GM13976 (cell line): ENCODE results near the gene FBXL16.
A peak's percentile ranks its signal among the peaks of the same experiment; 100 is the strongest.

Experiments
- DNase-seq: peaks from one replicate; pipeline ENCODE4 v3.0.0; 2012; ENCODE audit warnings: low spot score
- in situ Hi-C: fragments of 300-500 bp; cut with MboI; formaldehyde crosslinking; loops from one replicate; pipeline ENCODE4 v1.12.0; 2022; ENCODE audit warnings: low sequenced_read_pairs, mixed read lengths, inconsistent platforms; ENCODE audit not compliant: unreplicated experiment
- TF ChIP-seq, protein P1 (sequence below): IDR thresholded peaks from 2 replicates; pipeline ENCODE4 v1.5.1; 2012; ENCODE audit warnings: borderline replicate concordance, mild to moderate bottlenecking; ENCODE audit not compliant: insufficient read depth; ENCODE audit errors: extremely low read depth, missing control alignments, control extremely low read depth

The FBXL16 gene

DNA sequence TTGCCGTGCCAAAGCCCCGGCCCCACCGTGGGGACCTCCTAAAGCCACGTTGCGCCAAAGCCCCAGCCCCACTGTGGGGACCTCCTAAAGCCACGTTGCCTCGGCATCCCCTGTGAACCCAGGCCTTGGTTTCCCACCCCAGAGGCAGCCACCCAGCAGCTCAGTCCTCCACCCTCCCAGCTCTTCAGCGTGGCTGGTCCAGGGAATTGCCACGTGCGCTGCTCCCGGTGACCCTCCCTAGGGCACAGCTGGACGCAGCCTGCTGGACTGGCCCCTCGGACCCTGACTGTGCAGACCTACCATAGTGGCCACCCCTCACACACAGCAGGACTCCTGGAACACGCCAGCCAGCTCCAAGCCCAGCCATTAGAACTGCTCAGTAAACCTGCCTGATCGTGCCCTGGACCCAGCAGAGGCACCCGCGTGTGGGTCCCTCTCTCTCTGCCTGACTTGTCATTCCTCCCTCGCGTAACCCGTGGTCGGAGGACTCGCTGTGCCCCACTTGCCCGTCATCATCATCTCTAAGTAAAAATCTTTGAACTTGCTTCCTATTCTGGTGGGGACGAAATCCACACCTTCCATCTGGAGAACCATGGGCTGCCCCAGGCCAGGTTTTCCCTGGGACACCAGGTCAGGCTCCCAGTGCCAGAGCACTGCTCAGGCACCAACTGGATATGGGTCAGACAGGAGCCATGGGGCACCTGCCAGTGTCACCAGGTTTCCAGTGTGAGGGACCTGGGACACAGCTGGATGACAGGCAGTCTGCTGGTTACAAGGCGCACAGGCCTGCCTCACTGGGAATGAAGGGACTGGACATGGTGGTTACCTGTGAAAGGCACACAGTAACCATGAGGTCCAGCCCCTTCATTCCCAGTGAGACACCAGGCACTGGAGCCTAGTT lies 29.6 kb upstream of the FBXL16 start:
- TF ChIP-seq, protein P1, sequence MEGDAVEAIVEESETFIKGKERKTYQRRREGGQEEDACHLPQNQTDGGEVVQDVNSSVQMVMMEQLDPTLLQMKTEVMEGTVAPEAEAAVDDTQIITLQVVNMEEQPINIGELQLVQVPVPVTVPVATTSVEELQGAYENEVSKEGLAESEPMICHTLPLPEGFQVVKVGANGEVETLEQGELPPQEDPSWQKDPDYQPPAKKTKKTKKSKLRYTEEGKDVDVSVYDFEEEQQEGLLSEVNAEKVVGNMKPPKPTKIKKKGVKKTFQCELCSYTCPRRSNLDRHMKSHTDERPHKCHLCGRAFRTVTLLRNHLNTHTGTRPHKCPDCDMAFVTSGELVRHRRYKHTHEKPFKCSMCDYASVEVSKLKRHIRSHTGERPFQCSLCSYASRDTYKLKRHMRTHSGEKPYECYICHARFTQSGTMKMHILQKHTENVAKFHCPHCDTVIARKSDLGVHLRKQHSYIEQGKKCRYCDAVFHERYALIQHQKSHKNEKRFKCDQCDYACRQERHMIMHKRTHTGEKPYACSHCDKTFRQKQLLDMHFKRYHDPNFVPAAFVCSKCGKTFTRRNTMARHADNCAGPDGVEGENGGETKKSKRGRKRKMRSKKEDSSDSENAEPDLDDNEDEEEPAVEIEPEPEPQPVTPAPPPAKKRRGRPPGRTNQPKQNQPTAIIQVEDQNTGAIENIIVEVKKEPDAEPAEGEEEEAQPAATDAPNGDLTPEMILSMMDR, result no peak
- in situ Hi-C loops, result no loop called here
- no peak for DNase-seq

DNA sequence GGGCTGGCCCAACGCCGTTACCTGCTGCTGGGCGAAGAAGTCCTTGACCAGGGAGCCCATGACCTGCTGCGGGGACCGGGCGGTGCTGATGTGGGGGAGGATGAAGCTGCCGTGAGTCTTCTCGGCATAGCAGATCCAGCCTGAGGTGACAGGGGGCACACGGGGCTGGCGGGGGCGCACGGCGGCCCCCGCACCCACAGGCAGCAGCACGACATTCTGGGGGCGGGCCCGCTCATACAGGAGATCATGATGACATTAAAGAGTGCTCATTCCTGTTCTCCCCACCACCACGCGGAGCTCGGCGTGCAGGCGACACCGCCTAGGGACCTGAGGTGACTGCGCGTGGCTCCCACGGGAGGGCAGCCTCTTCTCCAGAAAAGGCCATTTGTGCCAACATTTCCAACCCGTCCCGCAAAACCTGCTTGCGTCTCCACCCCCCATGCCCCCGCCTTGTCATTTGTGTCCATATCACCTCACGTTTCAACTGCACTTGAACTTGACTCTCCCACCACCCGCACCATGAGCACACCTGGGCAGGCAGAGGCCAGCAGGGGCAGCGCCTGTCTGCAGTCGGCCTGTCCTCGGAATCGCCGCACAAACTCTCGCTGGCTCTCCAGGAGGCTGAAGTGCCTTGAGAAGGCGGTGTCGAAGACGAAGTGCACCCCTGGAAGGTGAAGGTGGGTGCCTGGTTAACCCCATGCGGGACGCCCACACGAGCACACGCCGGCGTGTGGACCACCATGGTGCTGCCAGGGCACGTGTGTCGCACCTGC lies 28.8 kb upstream of the FBXL16 start:
- no peak for DNase-seq
- TF ChIP-seq, protein P1, result no peak
- in situ Hi-C loops, result no loop called here

DNA sequence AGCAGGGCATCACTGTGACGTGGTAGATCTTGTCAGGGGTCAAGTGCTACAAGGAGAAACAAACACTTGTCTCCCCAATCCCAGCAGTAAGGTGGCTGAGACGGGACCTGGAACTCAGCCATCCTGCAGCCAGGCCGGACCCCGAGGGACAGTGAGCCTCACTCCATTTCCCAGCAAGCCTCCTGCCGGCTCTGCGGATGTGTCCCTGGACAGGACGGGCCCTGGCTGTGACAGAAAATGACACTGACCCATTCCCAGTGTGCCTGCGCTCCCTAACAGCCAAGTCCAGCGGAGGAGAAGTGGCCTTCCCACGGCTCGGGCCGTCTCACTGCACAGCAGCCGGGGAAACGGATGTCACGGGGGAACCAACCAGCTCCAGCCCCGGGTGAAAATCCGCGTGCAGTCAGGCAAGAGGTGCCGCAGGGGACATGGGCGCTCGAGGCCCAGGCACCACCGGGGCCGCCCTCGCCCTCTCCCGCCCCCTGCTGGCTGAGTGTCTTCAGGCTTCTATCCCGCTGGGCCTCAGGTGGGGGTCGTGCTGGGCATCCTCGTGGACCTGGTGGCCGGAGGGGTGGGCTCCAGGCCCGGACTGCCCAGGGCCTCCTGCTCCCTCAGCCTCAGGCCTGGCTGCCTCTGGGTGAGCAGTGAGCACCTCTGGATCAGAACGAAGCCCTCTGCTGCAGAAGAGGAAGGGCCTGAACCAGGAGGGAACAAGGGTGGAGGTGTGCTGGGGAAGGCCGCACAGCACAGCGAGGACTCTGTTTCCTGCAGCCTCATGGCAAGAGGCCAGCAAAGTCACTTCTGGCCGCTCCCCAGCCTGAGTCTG lies 28.0 kb upstream of the FBXL16 start:
- in situ Hi-C loops, result no loop called here
- TF ChIP-seq, protein P1, result peak; percentile 12
- no peak for DNase-seq

DNA sequence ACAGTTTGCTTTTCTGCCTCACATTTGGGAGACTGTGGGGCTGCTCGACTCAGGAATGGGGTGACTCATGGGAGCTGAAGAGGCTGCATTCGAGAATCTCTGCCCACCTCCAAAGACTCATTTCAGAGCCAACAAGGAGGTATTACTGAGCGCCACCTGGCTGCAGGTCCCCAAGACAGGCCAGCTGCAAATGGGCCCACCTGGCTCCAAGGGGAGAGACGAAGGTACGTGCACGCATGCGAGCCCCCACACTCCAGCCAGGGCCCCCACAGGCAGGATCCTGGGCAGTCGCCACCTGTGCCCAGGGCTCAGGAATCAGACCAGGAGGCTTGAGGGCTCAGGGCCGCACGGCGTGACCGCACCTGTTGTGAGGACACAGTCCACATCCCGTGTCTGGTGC lies 27.3 kb upstream of the FBXL16 start:
- no peak for DNase-seq
- in situ Hi-C loops, result no loop called here
- TF ChIP-seq, protein P1, result no peak

DNA sequence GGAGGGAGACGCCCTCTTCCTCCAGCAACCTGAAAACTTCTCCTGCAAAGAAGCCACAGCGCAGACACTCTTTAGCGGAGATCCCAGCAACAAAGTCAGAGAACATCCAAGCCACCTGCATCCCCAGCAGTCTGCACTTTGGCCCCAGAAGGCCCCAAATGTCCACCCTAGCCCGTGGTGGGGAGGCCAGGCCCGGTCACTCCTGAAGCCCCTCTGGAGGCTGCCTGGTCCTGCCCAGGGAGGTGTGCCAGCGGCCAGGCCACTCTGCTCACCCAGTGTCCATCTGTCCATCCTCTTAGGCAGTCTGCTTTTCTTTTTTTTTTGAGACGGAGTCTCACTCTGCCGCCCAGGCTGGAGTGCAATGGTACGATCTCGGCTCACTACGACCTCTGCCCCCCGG lies 26.7 kb upstream of the FBXL16 start:
- in situ Hi-C loops, result no loop called here
- TF ChIP-seq, protein P1, result no peak

More for the DNA sequence above, 26.7 kb upstream of the FBXL16 start:
- no peak for DNase-seq
